Fibroblast of villous mesenchyme (primary cell): ENCODE measurements around the gene RNF17. TPM values are rescaled to one million over a fixed set of nuclear protein-coding genes. Genes with fewer than 3 reads are reported as not detected.
A peak's percentile ranks its signal among the peaks of the same experiment; 100 is the strongest.

Experiments
- DNase-seq: peaks from one replicate; pipeline ENCODE4 v3.0.0-alpha.2; 2010; ENCODE audit warnings: low read depth
- H3K4me3 ChIP-seq: 2 replicates; pipeline ENCODE4 v1.5.1; 2011; ENCODE audit warnings: low read depth, mild to moderate bottlenecking, low read length
- CTCF ChIP-seq: IDR thresholded peaks from 2 replicates; pipeline ENCODE4 v1.5.1; 2012; ENCODE audit warnings: low read depth, mild to moderate bottlenecking, low read length; ENCODE audit not compliant: insufficient read depth
- total RNA-seq: library from RNA; depleted of rRNA; stranded (reverse); fragments of >200 nt; gene quantifications from 2 replicates; pipeline ENCODE4 v1.2.3, GENCODE V29; 2012

The RNF17 gene
- total RNA-seq, 1 donor = 0.86 TPM

GRCh38 chr13:24759197-24759596 is 4.8 kb upstream of the RNF17 start:
- DNase-seq = no peak
- TF ChIP-seq CTCF = no peak
- no peak overlapping the region for H3K4me3 ChIP-seq

GRCh38 chr13:24764276-24764630 is 284 bp downstream of the RNF17 start:
- TF ChIP-seq CTCF = no peak
- DNase-seq = peak; percentile 13

DNA sequence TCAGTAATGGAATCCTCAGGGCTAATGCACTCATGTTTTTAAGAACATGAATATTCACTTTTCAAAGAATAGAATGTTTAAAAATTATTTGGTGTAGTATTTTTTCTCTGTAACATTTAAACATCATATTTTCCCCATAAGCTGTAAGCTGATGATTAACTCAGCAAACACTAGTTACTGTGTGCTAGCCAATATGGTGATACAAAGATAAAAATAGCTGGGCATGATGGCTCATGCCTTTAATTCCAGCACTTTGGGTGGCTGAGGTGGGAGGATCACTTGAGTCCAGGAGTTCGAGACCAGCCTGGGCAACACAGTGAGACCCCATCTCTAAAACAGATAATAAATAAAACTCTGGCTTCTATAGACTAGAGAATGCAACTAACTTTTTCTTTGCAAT is 13.2 kb downstream of the RNF17 start:
- no peak for DNase-seq
- no peak for TF ChIP-seq CTCF
- H3K4me3 ChIP-seq = no peak overlapping the region

More at GRCh38 chr13:24764276-24764630, 284 bp downstream of the RNF17 start:
- H3K4me3 ChIP-seq = peak overlapping the region; percentile 59

DNA sequence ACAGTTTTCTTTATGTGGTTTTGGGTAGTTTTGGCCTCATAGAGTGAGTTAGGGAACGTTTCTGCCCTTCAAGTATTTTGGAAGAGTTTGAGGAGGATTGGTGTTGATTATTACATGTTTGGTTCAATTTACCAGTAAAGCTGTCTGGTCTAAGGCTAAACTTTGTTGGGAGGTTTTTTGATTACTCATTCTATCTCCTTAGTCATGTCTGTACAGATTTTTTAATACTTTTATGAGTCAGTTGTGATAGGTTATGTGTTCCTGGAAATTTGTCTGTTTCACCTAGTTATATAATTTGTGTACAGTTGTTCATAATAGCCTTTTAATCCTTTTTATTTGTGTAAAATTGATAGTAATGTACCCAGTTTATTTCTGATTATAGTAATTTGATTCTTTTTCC is 20.4 kb downstream of the RNF17 start:
- TF ChIP-seq CTCF = no peak
- no peak overlapping the region for H3K4me3 ChIP-seq
- no peak for DNase-seq

- no peak for TF ChIP-seq CTCF
- no peak for DNase-seq
- no peak overlapping the region for H3K4me3 ChIP-seq
Measured at GRCh38 chr13:24788538-24788937, 24.6 kb downstream of the RNF17 start.

- peak; percentile 56 for DNase-seq
Measured at GRCh38 chr13:24802074-24802473, 38.1 kb downstream of the RNF17 start.

More at GRCh38 chr13:24802074-24802473, 38.1 kb downstream of the RNF17 start:
- TF ChIP-seq CTCF = no peak
- H3K4me3 ChIP-seq = no peak overlapping the region
